Islet precursor cell (in vitro differentiated cells): ENCODE results near the gene CDSN.
"Not testable (repeated sequence)": the region's sequence is repeated elsewhere in the genome, so short reads cannot be mapped to it uniquely, and the experiment has no call there.

ENCODE experiments used
- DNase-seq: peaks from one replicate; pipeline ENCODE4 v3.0.0-alpha.2; 2018

CDSN gene, protein sequence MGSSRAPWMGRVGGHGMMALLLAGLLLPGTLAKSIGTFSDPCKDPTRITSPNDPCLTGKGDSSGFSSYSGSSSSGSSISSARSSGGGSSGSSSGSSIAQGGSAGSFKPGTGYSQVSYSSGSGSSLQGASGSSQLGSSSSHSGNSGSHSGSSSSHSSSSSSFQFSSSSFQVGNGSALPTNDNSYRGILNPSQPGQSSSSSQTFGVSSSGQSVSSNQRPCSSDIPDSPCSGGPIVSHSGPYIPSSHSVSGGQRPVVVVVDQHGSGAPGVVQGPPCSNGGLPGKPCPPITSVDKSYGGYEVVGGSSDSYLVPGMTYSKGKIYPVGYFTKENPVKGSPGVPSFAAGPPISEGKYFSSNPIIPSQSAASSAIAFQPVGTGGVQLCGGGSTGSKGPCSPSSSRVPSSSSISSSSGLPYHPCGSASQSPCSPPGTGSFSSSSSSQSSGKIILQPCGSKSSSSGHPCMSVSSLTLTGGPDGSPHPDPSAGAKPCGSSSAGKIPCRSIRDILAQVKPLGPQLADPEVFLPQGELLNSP

DNA sequence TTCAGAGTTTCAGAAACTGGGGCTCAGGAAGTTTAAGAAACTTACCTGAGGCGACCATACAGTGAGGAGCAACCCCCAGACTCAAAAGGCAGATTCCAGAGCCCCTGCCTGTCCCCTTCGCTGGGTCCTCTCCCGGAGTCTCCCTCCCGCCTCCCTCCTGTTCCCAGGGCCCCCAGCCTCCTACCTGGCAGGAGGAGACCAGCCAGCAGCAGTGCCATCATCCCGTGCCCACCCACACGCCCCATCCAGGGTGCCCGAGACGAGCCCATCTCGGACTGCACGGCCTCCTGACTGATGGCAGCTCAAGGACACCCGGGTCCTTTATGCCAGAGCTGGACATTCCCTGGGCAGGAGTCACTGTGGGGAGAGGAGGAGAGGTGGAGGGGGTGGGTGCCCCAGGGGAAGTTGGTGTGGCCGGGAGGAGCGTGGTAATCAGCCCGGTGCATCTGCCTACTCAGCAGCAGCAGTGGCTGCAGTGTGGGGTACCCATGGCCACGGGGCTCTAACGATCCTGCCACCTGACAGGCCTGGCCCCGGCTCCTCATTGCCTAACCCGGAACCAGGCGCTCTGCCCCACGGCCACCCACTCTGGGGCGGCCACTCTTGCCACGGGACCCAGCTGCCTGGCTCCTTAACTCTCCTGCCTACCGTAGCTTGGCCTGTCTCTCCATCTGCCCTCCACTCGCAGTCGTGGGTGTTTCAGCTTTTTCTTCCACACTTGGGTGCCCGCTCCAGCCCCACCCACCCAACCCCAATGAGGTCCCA, at the start of gene CDSN:
CDSN (minus strand) TSS at position 296 of the 765 bp plus-strand sequence; CDS start at position 269, 27 bp downstream.
- DNase-seq: no peak

DNA sequence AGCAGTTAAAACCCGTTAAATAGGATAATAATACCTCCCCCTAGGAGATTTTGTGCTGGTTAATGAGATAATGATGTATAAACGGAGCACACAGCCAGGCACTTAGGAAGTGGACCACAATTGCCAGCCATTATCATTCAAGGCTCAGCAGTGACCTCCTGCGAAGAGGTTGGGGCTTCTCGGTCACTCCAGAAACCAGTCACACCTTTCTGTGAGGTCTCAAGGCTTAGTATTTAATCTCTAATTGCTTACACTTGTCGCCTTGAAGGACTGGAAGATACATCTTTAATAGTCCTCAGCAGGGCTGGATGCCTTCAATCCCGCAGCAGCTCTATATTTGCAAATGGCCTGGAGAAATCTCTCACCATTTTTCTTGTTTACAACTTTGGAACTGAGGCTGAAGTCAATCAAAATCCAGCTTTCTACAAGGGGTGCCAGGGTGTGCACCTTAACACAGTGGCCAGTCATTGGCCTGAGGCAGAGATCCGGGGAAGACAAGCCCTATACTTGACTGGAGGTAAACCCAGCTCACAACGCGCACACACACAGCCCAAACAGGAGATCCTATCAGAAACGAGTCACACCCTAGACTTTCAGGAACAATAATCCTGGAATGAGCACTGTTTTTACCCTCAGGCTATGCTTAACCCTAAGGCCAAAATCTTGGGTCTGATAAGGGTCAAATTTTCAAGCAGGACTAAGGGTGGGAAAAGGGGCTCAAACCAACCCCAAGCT, 49.0 kb upstream of the CDSN start:
- no peak for DNase-seq

DNA sequence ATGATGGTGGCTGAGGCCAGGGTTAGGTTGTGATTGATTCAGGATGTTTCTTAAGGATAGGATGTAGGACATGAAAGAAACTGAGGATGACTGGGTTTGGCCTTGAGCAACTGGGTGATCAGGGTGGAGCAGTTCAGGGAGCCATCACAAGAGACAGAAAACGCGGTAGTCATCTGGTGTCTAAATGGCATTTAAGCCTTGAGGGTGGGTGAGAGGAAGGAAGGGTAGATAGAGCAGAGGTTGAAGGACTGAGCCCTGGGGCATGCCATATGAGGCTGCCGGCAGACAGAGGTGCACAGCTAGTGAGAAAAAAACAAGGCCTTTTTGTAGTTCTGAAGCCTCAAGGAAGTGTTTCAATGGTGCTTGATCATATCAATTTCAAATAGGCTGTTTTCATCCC, 48.4 kb upstream of the CDSN start:
- DNase-seq: no peak

DNA sequence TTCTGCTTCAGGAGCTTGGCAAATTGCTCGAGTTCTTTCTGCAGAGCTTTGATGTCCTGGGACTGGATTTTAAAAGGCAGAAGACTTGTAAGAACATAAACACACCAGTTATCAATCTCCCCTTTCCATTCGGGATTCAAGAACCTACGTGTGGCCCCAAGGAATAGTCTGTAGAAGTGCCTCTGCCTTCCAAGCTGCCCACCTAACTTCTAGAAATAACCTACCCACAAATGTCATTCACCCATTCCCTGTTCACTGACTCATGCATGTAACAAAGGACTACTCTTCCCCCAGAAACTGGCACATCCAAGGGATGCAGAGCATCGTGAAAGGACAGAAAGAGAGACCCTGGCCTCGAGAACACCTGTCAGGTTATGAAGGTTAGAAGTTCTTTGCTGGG, 45.7 kb upstream of the CDSN start:
- DNase-seq: no peak

DNA sequence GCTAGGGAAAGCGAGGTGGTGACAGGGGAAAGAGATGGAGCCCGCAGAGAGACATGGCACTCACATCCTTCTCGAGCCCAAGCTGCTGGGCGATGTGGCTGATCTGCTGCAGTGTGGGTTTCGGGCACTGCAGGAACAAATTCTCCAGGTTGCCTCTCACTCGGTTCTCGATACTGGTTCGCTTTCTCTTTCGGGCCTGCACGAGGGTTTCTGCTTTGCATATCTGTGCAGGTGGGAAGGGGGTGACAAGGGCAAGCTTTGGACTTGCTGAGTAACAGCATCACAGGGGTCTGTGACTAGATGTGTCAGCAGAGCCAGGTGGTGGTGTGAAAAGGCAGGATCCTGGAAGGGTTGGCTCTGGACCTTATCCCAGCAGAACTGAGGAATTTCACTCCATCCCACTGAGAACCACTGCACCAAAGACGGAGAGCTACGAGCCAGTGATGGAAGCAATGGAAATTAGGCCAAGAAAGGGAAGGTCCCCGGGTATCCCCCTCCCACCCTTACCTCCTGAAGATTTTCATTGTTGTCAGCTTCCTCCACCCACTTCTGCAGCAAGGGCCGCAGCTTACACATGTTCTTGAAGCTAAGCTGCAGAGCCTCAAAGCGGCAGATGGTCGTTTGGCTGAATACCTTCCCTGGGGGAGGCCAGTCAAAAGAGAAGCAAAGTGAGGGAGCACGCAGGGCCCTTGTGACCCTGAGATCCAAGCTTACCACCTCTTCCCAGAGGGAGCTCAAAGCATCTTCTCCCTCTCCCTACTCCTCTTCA, 45.0 kb upstream of the CDSN start:
- not testable (repeated sequence) for DNase-seq

DNA sequence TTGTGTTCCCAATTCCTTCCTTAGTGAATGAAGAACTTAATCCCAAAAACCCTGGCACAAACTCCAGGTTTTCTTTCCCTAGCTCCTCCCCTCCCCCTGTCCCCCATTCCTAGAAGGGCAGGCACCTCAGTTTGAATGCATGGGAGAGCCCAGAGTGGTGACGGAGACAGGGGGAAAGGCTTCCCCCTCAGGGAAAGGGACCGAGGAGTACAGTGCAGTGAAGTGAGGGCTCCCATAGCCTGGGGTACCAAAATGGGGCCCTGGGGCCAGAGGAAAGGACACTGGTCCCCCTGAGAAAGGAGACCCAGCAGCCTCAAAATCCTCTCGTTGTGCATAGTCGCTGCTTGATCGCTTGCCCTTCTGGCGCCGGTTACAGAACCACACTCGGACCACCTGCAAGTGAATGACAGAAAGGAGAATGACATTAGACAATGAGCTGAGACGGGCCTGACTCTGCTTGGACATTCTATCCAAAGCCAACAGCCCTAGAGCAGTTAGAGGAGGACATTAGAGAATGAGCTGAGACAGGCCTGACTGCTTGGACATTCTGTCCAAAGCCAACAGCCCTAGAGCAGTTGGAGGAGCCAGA, 44.3 kb upstream of the CDSN start:
- not testable (repeated sequence) for DNase-seq

DNA sequence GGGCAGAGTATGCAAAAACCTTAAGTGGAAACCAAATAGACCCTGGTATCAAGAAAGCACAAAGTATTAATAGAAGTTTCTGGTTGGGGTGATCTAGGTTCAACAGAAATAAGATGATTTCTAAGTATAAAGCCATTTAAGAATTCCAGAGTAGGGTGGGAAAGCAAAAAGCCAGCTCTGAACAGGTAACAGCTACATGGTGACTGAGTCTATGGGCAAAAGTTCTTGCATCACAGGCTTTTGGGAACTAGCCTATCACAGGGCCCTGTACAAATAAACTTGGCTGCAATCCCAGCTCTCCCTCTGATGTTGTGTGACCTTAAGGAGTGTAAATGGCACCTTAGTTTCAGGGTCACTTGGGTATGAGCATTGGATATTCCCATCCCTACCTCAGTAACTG, 43.7 kb upstream of the CDSN start:
- DNase-seq: no peak

DNA sequence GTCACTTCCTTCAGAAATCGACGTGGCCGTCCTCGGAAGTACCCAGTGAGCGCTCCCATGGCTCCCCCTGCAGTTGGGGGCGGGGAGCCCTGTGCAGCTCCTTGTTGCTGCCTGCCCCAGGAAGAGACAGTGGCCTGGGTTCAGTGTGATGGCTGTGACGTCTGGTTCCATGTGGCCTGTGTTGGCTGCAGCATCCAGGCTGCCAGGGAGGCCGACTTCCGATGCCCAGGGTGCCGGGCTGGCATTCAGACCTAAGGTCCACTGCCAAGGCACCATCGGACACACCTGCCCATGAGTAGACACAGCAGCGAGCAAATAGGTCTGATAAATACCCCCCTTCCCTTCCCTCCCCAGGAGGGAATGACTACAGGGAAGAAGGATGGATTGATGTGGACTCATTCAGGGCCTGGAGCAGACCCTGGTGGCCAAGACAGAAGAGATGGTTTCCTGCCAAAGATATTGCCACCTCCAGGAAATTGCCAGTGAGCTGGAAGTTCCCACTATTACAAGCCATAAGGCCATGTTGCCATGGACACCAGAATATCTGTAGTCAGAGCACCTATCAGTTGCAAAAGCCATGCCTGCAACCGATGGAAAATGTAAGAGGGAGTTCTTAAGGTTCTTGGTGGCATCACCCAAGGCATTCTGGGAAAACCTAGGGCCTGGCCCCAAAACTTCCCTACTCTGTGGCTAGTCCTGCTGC, 42.4 kb upstream of the CDSN start:
- DNase-seq: no peak

DNA sequence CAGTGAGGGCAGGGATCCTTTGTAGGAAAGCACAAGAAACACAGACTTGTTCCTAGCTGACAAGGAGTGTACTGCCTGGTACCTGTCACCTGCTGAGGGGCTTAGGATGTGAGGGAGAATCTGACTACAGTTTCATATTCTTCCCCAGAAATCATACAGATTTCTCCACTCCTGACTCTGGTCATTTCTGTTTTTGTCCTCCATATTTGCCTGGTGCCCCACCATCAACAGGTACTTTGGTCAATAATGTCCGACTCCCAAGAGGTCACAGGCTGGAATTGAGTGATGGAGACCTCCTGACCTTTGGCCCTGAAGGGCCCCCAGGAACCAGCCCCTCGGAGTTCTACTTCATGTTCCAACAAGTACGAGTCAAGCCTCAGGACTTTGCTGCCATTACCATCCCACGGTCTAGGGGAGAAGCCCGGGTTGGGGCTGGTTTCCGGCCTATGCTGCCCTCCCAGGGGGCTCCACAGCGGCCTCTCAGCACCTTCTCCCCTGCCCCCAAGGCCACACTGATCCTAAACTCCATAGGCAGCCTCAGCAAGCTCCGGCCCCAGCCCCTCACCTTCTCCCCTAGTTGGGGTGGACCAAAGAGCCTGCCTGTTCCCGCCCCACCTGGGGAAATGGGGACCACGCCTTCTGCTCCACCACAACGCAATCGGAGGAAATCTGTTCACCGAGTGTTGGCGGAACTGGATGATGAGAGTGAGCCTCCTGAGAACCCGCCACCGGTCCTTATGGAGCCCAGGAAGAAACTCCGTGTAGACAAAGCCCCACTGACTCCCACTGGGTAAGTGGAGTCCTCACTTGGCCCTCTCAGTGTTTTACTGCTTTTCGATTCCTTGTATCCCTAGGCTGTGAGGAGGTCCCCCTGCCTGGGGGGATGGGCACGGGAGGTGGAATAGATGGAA, 41.2 kb upstream of the CDSN start:
- DNase-seq: no peak

DNA sequence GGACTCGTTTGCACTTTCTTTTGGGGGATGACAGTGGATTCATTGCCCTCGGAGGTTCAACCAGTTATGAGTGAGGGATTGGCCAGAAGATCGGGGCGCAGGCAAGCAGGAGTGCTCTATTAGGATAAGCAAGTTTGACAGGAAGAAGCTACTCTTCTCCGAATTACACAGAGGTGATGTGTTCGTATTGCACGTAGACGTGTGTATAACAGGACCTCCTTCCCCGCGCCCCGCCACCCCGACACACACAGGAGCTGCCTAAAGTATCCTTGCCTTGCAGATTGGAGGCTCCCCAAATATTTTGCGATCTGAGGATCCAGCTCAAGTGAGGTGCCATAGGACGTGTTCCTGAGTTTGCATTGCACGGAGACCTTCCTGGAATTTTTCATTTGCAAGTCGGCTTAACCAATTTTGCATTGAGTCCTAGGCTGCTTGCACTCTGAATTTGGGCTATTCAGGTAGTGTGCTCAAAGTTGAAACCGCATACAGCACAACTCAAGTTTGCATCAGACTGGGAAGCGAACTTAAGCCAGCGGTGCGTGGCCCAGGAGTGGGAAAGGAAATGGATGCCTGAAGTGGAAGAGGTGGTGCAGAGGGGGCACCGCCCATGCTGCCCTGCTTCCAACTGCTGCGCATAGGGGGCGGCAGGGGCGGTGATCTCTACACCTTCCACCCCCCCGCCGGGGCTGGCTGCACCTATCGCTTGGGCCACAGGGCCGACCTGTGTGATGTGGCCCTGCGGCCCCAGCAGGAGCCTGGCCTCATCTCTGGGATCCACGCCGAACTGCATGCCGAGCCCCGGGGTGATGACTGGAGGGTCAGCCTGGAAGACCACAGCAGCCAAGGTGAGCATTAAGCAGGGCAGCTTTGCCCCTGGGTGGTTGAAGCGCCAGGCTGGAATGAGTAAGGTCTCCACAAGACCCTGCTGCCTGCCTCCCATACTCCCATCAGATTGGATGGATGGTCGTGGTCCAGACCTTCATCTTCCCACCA, 38.9 kb upstream of the CDSN start:
- DNase-seq: peak; percentile 74

DNA sequence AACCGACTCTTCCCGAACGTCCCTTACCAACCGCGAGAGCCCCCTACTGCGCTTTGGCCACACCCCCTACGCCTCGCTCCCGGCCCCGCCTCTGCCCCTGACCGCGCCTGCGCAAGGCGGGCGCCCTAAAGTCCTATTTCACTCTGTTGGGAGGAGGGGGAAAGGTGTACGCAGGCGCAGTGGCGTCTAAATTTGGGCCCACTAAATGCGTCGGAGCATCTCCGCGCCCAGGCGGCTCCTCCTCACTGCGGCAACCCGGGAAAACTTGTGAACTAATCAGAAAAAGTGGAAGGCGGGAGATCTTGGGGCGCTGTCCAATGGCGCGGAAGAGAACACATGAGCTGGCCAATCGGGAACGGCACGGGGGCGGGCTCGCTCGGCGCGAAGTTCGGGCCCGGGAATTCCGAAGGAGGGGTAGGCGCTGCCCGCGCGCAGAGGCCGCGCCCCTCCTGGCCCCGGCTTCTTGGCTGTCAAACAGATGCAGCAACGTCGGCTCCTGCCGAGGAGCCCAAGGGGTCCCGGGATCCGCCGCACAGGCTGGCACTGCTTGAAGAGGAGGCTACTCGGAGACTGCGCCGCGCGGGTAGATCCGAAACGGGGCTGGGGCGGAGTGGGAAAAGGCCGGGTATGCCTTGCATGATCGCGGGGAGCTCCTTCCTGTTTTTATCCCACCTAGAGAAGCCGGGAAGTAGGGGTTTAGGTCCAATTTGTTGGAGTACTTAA, 38.1 kb upstream of the CDSN start, which contains the start of gene TCF19:
TCF19 (plus strand) TSS at position 450 of the 723 bp plus-strand sequence. CDS start 881 bp downstream, outside the sequence.
- peak; percentile 99 for DNase-seq

DNA sequence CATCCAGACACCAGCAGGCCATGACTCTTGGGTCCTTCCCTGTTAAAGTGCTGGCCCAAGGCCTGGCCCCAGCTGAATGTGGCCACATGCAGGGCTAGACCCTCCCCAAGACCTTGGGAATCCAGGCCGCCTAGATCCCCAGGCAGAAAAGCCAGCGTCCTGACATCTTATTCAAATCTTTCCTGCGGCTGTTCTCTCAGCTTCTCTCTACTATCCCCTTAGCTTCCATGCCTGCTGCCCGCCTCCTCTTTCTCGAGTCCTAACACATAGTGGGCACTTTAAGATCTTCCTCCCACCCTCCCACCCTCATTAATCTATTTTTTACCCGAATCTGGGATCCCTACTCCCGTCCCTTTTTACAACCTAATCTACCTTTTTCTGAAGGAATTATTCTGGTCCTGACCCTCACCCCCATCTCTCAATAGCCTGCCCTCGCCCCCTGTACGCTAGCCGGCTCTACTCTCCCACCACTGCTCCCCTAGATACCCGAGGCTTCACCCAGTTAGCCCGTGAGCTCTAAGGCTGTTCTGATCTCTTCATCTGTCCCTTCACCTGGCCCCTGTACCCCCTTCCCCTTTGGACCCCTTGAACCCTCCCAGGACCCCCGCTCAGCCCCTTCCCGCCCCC, 37.4 kb upstream of the CDSN start, which contains the start of gene CCHCR1:
CCHCR1 (minus strand) TSS at position 290 of the 627 bp plus-strand sequence; CDS start at position 88, 202 bp downstream.
- DNase-seq: no peak

DNA sequence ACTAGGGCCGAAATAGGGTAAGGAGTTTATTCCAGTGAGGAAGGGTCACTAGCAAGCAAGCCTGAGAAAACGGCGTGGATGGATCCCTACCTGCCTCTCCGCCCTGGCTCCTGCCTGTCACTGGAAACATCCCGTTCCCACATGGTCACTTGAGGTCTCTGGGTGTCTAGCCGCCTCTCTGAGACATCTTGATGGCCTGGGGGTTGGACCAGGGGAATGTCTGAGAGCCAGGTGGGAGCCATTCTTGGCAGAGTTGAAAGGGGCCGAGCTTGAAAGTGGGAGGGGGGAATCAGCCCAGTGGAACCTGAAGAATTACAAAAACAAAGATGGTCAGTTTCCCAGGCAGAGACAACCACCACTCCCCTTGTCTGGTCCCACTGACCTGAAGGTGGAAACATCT, 36.4 kb upstream of the CDSN start:
- DNase-seq: no peak

DNA sequence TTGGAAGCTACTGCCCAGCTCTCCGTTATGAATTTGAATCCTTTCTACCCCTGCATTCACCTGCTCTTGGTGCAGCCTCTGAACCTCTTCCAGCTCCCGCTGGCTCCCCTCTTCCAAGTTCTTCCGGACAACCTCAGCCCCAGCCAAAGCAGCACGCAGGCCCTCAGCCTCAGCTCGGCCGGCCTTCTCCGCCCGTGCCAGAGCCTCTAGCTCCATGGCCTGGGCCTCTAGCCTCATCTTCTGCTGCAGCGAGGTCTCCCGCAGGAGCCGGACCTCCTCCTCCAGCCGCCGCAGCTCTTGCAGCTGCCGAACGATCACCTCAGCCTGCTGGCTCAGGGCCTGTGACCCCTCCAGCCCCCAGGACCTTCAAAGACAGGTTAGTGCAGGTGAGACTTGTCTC, 34.2 kb upstream of the CDSN start:
- no peak for DNase-seq

DNA sequence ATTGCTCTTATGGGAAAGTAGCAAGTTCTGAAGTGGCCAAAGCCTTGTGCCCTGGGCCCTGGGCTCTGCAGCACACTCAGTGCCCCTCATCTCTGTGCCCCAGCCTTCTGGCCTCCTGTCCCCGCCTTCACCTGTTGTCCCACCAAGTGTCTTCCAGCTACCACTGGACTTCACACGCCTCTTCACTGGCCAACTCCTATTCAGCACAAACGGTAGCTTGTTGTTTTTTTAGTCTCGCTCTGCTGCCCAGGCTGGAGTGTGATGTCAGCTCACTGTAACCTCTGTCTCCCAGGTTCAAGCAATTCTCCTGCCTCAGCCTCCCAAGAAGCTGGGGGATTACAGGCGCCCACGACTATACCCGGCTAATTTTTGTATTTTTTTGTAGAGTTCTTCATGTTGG, 32.5 kb upstream of the CDSN start:
- no peak for DNase-seq

DNA sequence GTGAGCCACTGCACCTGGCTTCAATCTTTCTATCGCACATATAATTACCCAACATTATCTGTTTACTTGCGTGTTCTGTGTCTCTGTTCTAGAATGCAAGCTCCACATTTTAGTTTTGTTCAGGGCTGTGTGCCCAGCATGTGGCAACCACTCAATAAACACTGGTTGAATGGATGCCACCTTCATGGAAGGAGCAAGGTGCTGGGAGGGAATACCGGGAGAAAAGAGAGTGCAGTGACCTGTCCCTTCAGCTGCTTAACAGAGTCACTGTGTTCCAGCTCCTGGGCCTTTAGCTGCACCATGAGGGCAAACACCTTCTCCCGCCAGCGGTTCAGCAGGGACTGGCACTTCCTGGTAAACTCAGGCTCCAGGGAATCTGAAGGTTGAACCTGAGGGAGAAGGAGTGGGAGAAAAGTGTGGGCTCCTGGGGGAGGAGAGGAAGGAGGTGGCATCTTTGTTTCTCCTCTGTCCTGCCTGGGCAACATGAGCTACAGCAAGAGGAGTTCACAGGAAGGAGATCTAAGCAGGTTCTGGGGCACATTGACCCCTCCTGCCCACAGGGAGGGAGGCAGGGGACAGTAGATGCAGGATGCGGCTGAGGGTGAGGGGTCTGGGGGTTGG, 29.7 kb upstream of the CDSN start:
- DNase-seq: no peak

DNA sequence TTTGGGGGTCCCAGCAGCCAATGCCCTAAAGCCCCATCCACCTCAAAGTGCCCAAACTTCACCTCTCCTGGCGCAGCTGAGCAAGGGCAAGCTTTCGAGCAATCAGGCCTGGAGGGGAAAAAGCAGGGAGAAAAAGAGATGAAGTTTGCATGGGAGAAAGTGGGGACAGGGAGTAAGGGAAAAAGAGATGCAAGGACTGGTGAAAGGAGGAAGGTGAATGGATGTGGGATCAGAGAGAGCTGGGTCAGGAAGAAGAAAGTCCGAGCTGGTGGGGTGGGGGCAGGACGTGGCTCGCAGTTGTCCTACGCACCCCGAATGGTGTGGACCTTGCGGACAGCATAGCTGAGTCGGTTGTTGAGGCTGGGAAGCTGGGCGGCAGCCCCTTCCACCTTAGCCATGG, 25.1 kb upstream of the CDSN start:
- no peak for DNase-seq
